Body of pancreas (tissue), 4 donors: ENCODE results near the gene TLR4. TPM values are rescaled to one million over a fixed set of nuclear protein-coding genes. Genes with fewer than 3 reads are reported as not detected.

Experiments used
- ATAC-seq: fragments of 150-250 bp; one replicate; pipeline ENCODE4 v1.9.1; 2016
- DNase-seq, 4 donors: peaks; one replicate each; pipeline ENCODE4 v3.0.0-alpha.2; 2019
- H3K27ac ChIP-seq, 4 donors: fragments of 200-600 bp; sonication (generic); 1 replicate in 3 of 4; 2 replicates in 1 of 4; pipeline versions ENCODE4 v1.5.1 to v1.6.1; 2016 to 2019; ENCODE audit warnings: mild to moderate bottlenecking in 1 of 4, mixed read lengths in 1 of 4, moderate library complexity in 1 of 4
- H3K27me3 ChIP-seq, 2 donors: fragments of 200-600 bp; sonication (generic); one replicate each; pipeline ENCODE4 v1.6.0; 2016; ENCODE audit warnings: mild to moderate bottlenecking in 1 of 2
- H3K36me3 ChIP-seq, 2 donors: fragments of 200-600 bp; sonication (generic); replicated peaks in 1 of 2; 2 replicates each; pipeline ENCODE4 v1.5.1; 2016; ENCODE audit warnings: low read depth in 2 of 2; ENCODE audit not compliant: insufficient read depth in 1 of 2
- H3K4me1 ChIP-seq: fragments of 200-600 bp; sonication (generic); one replicate; pipeline ENCODE4 v1.6.0; 2016
- H3K4me3 ChIP-seq, 2 donors: fragments of 200-600 bp; sonication (generic); 1 replicate in 1 of 2; 2 replicates in 1 of 2; pipeline ENCODE4 v1.5.1; 2016 to 2019
- H3K9me3 ChIP-seq, 3 donors: fragments of 200-600 bp; sonication (generic); 1 replicate in 2 of 3; 2 replicates in 1 of 3; pipeline ENCODE4 v1.5.1; 2016
- CTCF ChIP-seq, 7 experiments: fragments of 450-650 bp in 4 of 7; fragments of 200-600 bp in 3 of 7; sonication (generic) in 3 of 7; IDR thresholded peaks; one replicate each; pipeline ENCODE4 v1.5.1; 2016 to 2019; ENCODE audit warnings: antibody characterized with exemption in 7 of 7
- POLR2A ChIP-seq, 3 donors: fragments of 450-650 bp; IDR thresholded peaks; one replicate each; pipeline ENCODE4 v1.6.1; 2016; ENCODE audit warnings: antibody characterized with exemption in 3 of 3, mild to moderate bottlenecking in 2 of 3
- WGBS, 2 donors: methylation state at CpG; one replicate each; pipeline ENCODE4 v1.1.5; 2017; 5-methylcytosine and 5-hydroxymethylcytosine counted together
- intact Hi-C: fragments of 100-400 bp; cut with DNase I; formaldehyde crosslinking; loops from one replicate; pipeline ENCODE4 v1.15.1; 2023
- total RNA-seq, 2 donors: library from RNA; depleted of rRNA; stranded (reverse); fragments of >200 nt; gene quantifications; one replicate each; pipeline ENCODE4 v1.1.0, GENCODE V29; 2016

The TLR4 gene
- total RNA-seq, 2 donors from 2014 or later: 5.2 to 7.6 TPM

- no peak for ATAC-seq
- DNase-seq: no peak
- Histone ChIP-seq H3K36me3 (no peaks in the 10 kb centered on the region), H3K9me3 (no peaks in the 10 kb centered on the region), H3K4me3 (no peak overlapping the region), H3K27ac (no peak overlapping the region), H3K4me1 (no peaks in the 10 kb centered on the region), H3K27me3 (no peaks in the 10 kb centered on the region)
- 28 to 39% methylated on average over 4 of the region's 4 CpGs for WGBS, 2 donors
- TF ChIP-seq CTCF (IDR thresholded peaks at IDR 0.05) (no peak), POLR2A (IDR thresholded peaks at IDR 0.05) (no peak)
- intact Hi-C loops: no loop called here
Measured at GRCh38 chr9:117706421-117707116, 2.4 kb downstream of the TLR4 start.

- Histone ChIP-seq H3K9me3 (no peaks in the 10 kb centered on the region), H3K36me3 (no peaks in the 10 kb centered on the region), H3K27me3 (no peaks in the 10 kb centered on the region), H3K27ac (no peak overlapping the region), H3K4me1 (no peaks in the 10 kb centered on the region), H3K4me3 (no peak overlapping the region)
- intact Hi-C loops: no loop called here
- TF ChIP-seq POLR2A (IDR thresholded peaks at IDR 0.05): no peak
- TF ChIP-seq CTCF (IDR thresholded peaks at IDR 0.05): no peak
- ATAC-seq (no peak), DNase-seq (no peak)
- 31 to 50% methylated on average over 1 of the region's 1 CpG for WGBS, 2 donors
Measured at GRCh38 chr9:117707561-117707960, 3.4 kb downstream of the TLR4 start.

GRCh38 chr9:117709936-117710335 is 5.7 kb downstream of the TLR4 start:
- Histone ChIP-seq H3K4me3 (no peak overlapping the region), H3K27me3 (no peaks in the 10 kb centered on the region), H3K27ac (no peak overlapping the region), H3K4me1 (no peaks in the 10 kb centered on the region), H3K9me3 (no peaks in the 10 kb centered on the region), H3K36me3 (no peaks in the 10 kb centered on the region)
- intact Hi-C loops: no loop called here
- WGBS, 2 donors: 91% methylated on average over 2 of the region's 2 CpGs
- DNase-seq (no peak), ATAC-seq (no peak)
- TF ChIP-seq CTCF (IDR thresholded peaks at IDR 0.05) (no peak), POLR2A (IDR thresholded peaks at IDR 0.05) (no peak)

- Histone ChIP-seq H3K27ac (no peak overlapping the region), H3K9me3 (no peaks in the 10 kb centered on the region), H3K36me3 (no peaks in the 10 kb centered on the region), H3K27me3 (no peaks in the 10 kb centered on the region), H3K4me1 (peaks cover 12% of the 10 kb centered on the region), H3K4me3 (no peak overlapping the region)
- TF ChIP-seq POLR2A (IDR thresholded peaks at IDR 0.05): no peak
- no peak for TF ChIP-seq CTCF (IDR thresholded peaks at IDR 0.05)
- ATAC-seq: no peak
- intact Hi-C loops: no loop called here
- DNase-seq: no peak
- 58 to 76% methylated on average over 6 of the region's 6 CpGs for WGBS, 2 donors
Measured at GRCh38 chr9:117714282-117714681, 10.1 kb downstream of the TLR4 start.

- Histone ChIP-seq H3K27me3 (no peaks in the 10 kb centered on the region), H3K9me3 (no peaks in the 10 kb centered on the region), H3K36me3 (no peaks in the 10 kb centered on the region), H3K4me1 (peaks cover 12% of the 10 kb centered on the region), H3K27ac (no peak overlapping the region), H3K4me3 (no peak overlapping the region)
- TF ChIP-seq CTCF (IDR thresholded peaks at IDR 0.05) (no peak), POLR2A (IDR thresholded peaks at IDR 0.05) (no peak)
- 62% methylated on average over 5 of the region's 5 CpGs for WGBS, 2 donors
- no peak for DNase-seq
- intact Hi-C loops: no loop called here
- no peak for ATAC-seq
Measured at GRCh38 chr9:117715411-117715989, 11.3 kb downstream of the TLR4 start.
